ENCODE measurements around the gene ARHGAP29. TPM values are rescaled to one million over a fixed set of nuclear protein-coding genes. Genes with fewer than 3 reads are reported as not detected.

Gene ARHGAP29
- total RNA-seq, 2 experiments from 2014 or later, result not detected

DNA sequence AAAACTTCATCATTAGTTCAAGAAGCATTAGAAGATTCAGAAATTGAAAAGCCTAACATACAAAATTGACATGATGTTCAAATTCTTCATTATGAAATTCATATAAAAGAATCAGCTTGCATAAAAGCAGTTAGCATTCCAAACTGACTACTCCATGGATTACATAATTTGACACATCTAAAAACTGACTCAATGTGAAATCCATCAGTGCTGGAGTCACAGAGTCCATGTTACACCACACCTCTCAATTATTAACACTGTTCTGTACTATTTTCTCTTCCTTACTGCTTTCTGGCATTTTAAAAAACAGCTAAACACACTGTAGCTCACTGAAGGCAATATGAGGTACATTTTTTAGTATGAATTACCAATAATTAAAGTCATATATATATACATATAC, 28.0 kb downstream of the ARHGAP29 start:
- no peak for DNase-seq
- CTCF ChIA-PET, result interaction anchor here (0.6 kb wide), 1 partner anchor 48 kb away, joined by 4 read pairs; no protein-coding TSS in a partner anchor
- POLR2A ChIA-PET, result no interaction called here
- Mint-ChIP-seq H3K9me3 (no peaks in the 10 kb centered on the region), H3K4me1 (no peaks in the 10 kb centered on the region), H3K27me3 (peaks cover 8% of the 10 kb centered on the region), H3K27ac (no peak overlapping the region), H3K36me3 (ENCODE audit: low read depth) (no peaks in the 10 kb centered on the region), H3K4me3 (no peak overlapping the region)

DNA sequence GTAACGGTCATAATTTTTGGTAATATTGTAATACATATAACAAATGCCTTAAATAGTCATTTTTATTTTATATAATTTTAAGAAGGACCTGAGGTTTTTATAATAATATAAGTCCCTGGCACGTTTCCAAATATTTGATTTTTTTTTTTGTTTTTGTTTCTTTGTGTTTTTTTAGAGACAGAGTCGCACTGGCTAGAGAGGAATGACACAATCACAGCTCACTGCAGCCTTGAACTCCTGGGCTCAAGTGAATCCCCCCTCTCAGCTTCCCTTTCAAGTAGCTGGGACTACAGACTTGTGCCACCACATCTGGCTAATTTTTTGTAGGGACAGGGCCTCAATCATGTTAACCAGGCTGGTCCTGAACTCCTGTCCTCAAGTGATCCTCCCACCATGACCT, 29.7 kb downstream of the ARHGAP29 start:
- POLR2A ChIA-PET, result no interaction called here
- no peaks in the 10 kb centered on the region for H3K4me1 Mint-ChIP-seq
- no peak for DNase-seq
- no peak overlapping the region for H3K4me3 Mint-ChIP-seq
- no peaks in the 10 kb centered on the region for H3K36me3 Mint-ChIP-seq (ENCODE audit: low read depth)
- peaks cover under 1% of the 10 kb centered on the region for H3K27me3 Mint-ChIP-seq
- H3K9me3 Mint-ChIP-seq, result no peaks in the 10 kb centered on the region
- no peak overlapping the region for H3K27ac Mint-ChIP-seq
- CTCF ChIA-PET, result no interaction called here

DNA sequence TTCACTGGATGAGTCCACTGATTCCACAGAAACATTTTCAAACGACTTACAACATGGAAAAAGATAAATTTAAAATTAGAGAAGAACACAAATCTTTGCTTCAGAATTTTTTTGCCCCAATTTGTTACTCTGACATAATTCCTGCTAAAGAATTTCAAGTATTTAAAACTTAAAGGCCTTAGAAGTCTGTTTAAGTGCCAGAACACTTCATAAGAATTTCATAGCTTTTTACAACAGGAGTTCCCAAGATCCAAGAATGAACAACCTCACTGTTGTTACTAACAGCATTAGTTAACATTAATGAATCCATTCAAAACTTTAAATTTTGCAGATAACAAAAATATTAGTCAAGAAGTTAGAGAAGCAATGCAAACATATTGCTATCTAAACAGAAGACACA, 31.7 kb downstream of the ARHGAP29 start:
- ChIA-PET POLR2A (no interaction called here), CTCF (interaction anchor here (0.5 kb wide), 1 partner anchor 221 kb away, joined by 3 read pairs; no protein-coding TSS in a partner anchor)
- Mint-ChIP-seq H3K4me1 (no peaks in the 10 kb centered on the region), H3K36me3 (ENCODE audit: low read depth) (no peaks in the 10 kb centered on the region), H3K4me3 (no peak overlapping the region), H3K27me3 (peaks cover 10% of the 10 kb centered on the region), H3K9me3 (no peaks in the 10 kb centered on the region), H3K27ac (no peak overlapping the region)
- no peak for DNase-seq

DNA sequence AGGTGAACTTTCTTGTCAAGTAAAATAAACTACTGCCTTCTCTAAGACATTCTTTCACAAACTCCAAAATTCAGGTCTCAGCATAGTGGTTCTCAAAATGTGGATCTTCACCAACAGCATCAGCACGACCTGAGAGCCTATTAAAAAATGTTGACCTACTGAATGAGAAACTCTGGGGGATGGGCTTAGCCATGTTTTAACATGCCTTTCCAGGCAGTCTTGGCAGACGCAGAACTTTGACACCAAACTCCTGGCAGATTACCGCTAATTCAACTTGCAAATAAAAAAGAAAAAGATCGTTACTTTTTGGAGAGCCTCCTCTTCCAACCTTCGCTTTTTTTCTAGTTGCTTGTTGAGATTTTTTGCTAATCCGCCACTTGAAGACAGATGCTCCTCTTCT, 35.1 kb downstream of the ARHGAP29 start:
- H3K27me3 Mint-ChIP-seq, result peaks cover 19% of the 10 kb centered on the region
- no peak overlapping the region for H3K4me3 Mint-ChIP-seq
- no peak for DNase-seq
- POLR2A ChIA-PET, result no interaction called here
- CTCF ChIA-PET, result no interaction called here
- H3K4me1 Mint-ChIP-seq, result no peaks in the 10 kb centered on the region
- H3K9me3 Mint-ChIP-seq, result no peaks in the 10 kb centered on the region
- no peaks in the 10 kb centered on the region for H3K36me3 Mint-ChIP-seq (ENCODE audit: low read depth)
- H3K27ac Mint-ChIP-seq, result no peak overlapping the region

DNA sequence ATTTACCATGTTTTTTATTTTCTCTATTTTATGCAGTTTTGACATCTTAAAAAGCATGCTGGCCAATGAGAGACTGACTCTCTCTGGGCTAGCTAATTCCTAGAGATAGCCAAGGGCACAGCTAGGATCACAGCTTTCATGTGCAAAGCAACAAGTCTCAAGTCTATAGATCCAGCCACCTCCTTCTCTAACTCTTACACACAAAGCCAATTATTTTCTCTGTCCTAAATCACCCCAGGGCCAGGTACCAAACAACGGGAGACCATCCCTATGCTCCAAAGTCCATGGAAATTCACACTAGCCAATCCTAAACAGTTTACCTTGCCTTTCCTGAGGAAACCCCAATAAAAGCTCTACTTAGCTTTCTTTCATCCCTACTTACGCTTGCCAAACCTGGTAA, 38.0 kb downstream of the ARHGAP29 start:
- ChIA-PET CTCF (interaction anchor here (0.9 kb wide), 1 partner anchor 8 kb away, joined by 3 read pairs; no protein-coding TSS in a partner anchor), POLR2A (no interaction called here)
- H3K4me3 Mint-ChIP-seq, result no peak overlapping the region
- DNase-seq, result no peak
- H3K27ac Mint-ChIP-seq, result no peak overlapping the region
- H3K4me1 Mint-ChIP-seq, result no peaks in the 10 kb centered on the region
- H3K9me3 Mint-ChIP-seq, result no peaks in the 10 kb centered on the region
- H3K27me3 Mint-ChIP-seq, result peaks cover 24% of the 10 kb centered on the region
- no peaks in the 10 kb centered on the region for H3K36me3 Mint-ChIP-seq (ENCODE audit: low read depth)

DNA sequence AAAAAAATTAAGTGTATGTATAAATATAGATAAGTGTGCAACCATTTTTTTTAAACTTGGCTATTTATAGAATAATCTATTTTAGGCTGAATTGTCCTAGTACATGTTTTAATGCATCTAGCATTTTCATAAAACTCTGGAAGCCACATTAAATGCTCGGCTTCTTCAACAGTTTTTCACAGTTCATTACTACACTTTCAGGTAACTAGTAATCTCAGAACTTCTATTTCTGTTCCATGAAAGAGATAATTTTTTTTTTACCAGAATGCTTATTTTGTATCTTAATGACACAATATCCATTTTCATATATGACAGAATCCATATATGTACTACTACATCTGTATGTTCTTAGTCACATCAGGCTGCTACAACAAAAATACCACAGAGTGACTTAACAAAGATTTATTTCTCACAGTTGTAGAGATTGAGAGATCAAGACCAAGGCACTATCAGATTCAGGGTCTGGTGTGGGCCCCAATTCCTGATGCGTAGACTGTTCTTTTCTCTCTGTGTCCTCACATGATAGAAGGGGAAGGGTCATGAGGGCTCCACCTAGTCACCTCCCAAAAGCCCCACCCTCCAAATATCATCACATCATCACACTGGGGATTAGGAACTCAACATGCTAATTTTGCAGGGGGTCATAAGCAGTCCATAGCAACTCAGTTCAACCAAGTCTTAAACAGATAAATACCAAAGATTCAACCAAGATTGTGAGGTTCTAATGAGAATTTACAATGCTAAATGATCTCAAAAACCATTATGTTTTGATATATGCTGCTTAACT, 43.1 kb downstream of the ARHGAP29 start:
- peaks cover 21% of the 10 kb centered on the region for H3K27me3 Mint-ChIP-seq
- H3K27ac Mint-ChIP-seq, result no peak overlapping the region
- H3K36me3 Mint-ChIP-seq (ENCODE audit: low read depth), result no peaks in the 10 kb centered on the region
- POLR2A ChIA-PET, result no interaction called here
- no peaks in the 10 kb centered on the region for H3K9me3 Mint-ChIP-seq
- no peak overlapping the region for H3K4me3 Mint-ChIP-seq
- CTCF ChIA-PET, result no interaction called here
- no peak for DNase-seq
- H3K4me1 Mint-ChIP-seq, result no peaks in the 10 kb centered on the region

DNA sequence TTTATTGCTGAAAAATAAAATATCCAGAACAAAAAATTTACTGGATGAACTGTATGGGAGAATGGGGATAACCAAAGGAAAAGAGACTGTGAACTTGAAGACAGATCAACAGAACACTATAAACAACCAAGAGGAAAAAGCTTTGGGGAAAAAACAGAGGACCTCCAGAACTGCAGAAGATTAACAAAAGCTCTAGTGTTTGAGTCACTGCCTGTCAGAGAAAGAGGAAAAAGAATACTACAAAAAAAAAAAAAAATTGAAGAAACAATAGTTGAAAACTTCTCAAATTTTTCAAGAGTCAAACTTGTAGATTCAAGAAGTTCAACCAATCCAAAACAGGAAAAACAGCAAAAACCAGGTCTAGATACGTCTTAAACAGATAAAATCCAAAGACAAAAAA, 44.3 kb downstream of the ARHGAP29 start:
- Mint-ChIP-seq H3K4me1 (no peaks in the 10 kb centered on the region), H3K27ac (no peak overlapping the region), H3K9me3 (no peaks in the 10 kb centered on the region), H3K27me3 (peaks cover 17% of the 10 kb centered on the region), H3K4me3 (no peak overlapping the region), H3K36me3 (ENCODE audit: low read depth) (no peaks in the 10 kb centered on the region)
- CTCF ChIA-PET, result no interaction called here
- DNase-seq, result no peak
- POLR2A ChIA-PET, result no interaction called here

DNA sequence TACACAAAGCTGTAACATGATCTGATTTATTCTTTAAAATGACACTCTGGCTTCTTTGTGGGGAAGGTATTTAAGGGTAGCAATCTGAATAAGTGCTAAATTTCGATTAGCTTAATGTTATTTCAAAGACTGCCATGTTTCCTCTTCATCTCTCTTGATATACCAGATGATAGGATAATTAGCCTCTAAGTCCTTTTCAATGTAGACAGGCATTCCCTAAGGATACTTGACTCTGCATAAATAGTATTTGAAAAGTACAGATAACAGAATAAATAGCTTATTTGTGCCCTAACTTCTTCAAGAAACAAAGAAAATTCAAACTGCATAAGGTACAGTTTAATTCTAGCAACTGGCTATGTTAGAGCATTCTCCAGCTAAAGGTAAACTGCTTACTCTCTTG, 46.2 kb downstream of the ARHGAP29 start:
- Mint-ChIP-seq H3K27me3 (peaks cover 12% of the 10 kb centered on the region), H3K4me1 (no peaks in the 10 kb centered on the region), H3K36me3 (ENCODE audit: low read depth) (no peaks in the 10 kb centered on the region), H3K4me3 (no peak overlapping the region), H3K27ac (no peak overlapping the region), H3K9me3 (no peaks in the 10 kb centered on the region)
- no peak for DNase-seq
- ChIA-PET CTCF (interaction anchor here (1.1 kb wide), 1 partner anchor 9 kb away, joined by 3 read pairs; no protein-coding TSS in a partner anchor), POLR2A (no interaction called here)

DNA sequence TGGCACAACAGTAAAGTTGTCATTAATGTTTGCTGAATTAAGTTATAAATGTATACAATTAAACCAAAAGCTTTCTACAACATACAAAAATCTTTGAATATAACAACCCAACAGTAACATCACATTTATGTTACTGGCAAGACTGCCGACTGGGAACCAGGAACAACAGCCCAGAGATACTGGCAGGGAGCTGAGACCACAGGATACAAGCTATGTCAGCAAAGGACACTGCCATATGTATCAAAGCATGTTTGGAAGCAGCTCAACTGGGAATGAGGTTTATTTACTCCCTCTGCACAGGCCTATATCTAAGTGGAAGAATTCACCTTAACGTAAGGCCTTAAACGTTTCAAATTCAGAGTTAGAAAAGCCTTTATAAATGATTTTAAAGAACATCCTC, 50.4 kb downstream of the ARHGAP29 start:
- Mint-ChIP-seq H3K27me3 (peaks cover 7% of the 10 kb centered on the region), H3K27ac (no peak overlapping the region), H3K36me3 (ENCODE audit: low read depth) (no peaks in the 10 kb centered on the region), H3K4me1 (no peaks in the 10 kb centered on the region), H3K9me3 (no peaks in the 10 kb centered on the region), H3K4me3 (no peak overlapping the region)
- ChIA-PET POLR2A (no interaction called here), CTCF (interaction anchor here (0.5 to 1.9 kb wide), 2 partner anchors 9 to 44 kb away, joined by 3 to 6 read pairs; no protein-coding TSS in a partner anchor)
- DNase-seq, result no peak

DNA sequence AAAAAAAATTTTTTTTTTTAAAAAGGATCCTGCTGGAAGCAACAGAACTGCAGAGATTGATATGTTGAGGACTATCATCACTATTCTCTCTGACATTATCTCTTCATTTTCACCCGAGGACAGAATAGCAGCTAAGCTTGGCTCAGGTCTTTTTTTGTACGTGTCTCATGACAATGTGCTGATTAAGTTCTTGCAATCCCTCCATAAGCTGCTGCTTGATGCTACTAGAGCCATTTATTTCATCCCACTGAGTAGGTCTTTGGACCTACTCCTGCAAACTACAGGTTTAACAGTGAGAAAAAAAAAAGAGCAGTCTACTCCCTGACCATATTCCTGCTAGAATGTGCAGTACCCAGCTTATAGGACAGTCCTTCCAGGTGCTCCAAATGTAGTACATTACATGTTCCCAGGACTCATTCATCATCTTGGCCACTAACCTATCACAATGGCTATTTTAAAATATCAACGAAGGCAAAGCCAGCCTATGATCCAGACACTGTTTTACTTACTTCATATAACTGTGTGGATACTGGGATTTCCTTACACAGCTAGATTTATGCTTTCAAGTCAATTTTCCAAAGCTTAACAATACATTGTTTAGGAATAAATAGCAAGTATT, 54.1 kb downstream of the ARHGAP29 start:
- Mint-ChIP-seq H3K27ac (no peak overlapping the region), H3K4me1 (no peaks in the 10 kb centered on the region), H3K9me3 (no peaks in the 10 kb centered on the region), H3K36me3 (ENCODE audit: low read depth) (no peaks in the 10 kb centered on the region), H3K27me3 (peaks cover 23% of the 10 kb centered on the region), H3K4me3 (no peak overlapping the region)
- CTCF ChIA-PET, result no interaction called here
- no peak for DNase-seq
- POLR2A ChIA-PET, result no interaction called here

DNA sequence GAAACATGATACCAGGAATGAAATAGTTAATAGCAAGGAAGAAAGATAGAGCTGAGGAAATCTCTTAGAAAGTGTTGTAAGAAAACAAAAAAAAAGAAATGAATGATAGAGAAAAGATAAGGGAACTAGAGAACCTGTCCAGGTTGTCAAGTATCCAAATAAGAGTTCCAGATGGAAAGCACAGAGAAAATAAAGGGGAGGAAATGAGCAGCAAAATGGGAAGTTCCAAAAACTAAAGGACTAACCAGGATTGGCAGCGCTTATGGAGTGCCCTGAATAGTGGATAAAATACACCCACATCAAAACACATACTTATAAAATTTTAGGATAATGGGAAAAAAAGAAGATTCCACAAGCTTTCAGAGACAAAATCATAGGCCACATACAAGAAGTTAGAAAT, 55.2 kb downstream of the ARHGAP29 start:
- POLR2A ChIA-PET, result no interaction called here
- CTCF ChIA-PET, result no interaction called here
- Mint-ChIP-seq H3K9me3 (no peaks in the 10 kb centered on the region), H3K4me3 (no peak overlapping the region), H3K4me1 (no peaks in the 10 kb centered on the region), H3K27me3 (peaks cover 24% of the 10 kb centered on the region), H3K27ac (no peak overlapping the region), H3K36me3 (ENCODE audit: low read depth) (no peaks in the 10 kb centered on the region)
- DNase-seq, result no peak

DNA sequence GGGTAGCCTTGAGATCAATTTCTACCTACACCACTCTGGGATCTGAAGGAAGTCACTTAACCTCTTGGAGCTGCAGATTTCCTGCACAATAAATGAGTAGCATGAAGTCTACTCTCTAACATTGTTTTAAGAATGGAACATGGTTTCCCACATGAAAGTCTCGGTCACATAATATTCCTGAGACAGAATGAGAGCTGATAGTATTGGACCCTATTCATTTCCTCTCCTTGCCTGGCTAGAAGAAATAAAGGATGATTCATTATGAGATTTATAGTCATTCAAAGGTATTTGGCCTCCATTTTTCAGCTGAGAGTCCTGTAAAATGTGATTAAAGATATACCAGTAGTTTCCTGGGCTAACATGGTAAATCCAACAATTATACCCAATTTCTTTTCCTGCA, 56.7 kb downstream of the ARHGAP29 start:
- POLR2A ChIA-PET, result no interaction called here
- Mint-ChIP-seq H3K27ac (no peak overlapping the region), H3K4me3 (no peak overlapping the region), H3K36me3 (ENCODE audit: low read depth) (no peaks in the 10 kb centered on the region), H3K4me1 (no peaks in the 10 kb centered on the region), H3K9me3 (no peaks in the 10 kb centered on the region), H3K27me3 (peaks cover 24% of the 10 kb centered on the region)
- no peak for DNase-seq
- CTCF ChIA-PET, result no interaction called here

DNA sequence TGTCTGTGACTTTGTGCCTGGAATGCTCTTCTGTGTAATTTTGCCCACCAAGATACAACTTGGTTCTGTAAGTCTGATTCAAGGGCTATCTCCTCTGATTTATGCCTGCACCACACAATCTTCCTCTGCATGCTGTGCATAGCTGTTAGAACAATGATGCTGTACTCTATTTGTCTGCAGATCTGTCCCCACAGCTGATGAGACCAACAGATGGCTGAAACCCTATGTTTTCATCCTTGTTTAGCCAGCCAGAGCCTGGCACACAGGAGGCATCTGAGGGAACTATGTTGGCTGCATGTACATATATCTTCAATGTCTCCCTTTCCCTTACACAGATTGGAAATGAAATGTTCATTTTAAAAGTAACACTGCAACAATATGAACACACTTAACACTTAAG, 58.5 kb downstream of the ARHGAP29 start:
- Mint-ChIP-seq H3K9me3 (no peaks in the 10 kb centered on the region), H3K4me1 (no peaks in the 10 kb centered on the region), H3K27ac (no peak overlapping the region), H3K27me3 (peaks cover 33% of the 10 kb centered on the region), H3K36me3 (ENCODE audit: low read depth) (no peaks in the 10 kb centered on the region), H3K4me3 (no peak overlapping the region)
- DNase-seq, result no peak
- ChIA-PET CTCF (interaction anchor here (1.8 kb wide), 1 partner anchor 9 kb away, joined by 6 read pairs; no protein-coding TSS in a partner anchor), POLR2A (no interaction called here)

DNA sequence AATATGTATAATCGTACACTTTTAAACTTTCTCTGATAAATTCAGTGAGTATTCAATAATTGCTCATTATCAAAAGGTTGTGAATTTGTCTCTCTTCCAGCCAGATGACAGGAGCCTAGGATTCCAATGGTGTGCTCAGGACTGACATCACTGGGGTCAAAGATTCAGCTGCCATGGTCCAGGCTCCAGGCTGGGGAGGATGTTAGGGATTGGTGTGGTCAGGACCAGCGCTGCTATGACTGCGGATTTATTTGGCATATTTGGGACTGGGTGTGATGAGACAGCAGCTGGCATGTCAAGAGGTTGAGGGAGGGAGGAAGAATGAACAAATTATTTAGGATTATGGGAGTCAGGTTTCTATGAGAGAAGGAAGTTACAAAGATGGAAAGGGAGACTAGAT, 68.3 kb downstream of the ARHGAP29 start:
- Mint-ChIP-seq H3K9me3 (no peaks in the 10 kb centered on the region), H3K27me3 (peaks cover 6% of the 10 kb centered on the region), H3K4me1 (no peaks in the 10 kb centered on the region), H3K27ac (no peak overlapping the region), H3K36me3 (ENCODE audit: low read depth) (no peaks in the 10 kb centered on the region), H3K4me3 (no peak overlapping the region)
- CTCF ChIA-PET, result interaction anchor here (0.7 kb wide), 1 partner anchor 50 kb away, joined by 3 read pairs; no protein-coding TSS in a partner anchor
- POLR2A ChIA-PET, result no interaction called here
- DNase-seq, result no peak
